Uterus (tissue), 4 donors: ENCODE results near the gene MAP3K19. TPM values are rescaled to one million over a fixed set of nuclear protein-coding genes. Genes with fewer than 3 reads are reported as not detected.
"Not testable (repeated sequence)": the region's sequence is repeated elsewhere in the genome, so short reads cannot be mapped to it uniquely, and the experiment has no call there.

Source experiments
- DNase-seq, 2 donors: peaks; one replicate each; pipeline ENCODE4 v3.0.0-alpha.2; 2019 to 2020
- H3K27ac ChIP-seq, 2 donors: fragments of 200-600 bp; sonication (generic); 1 replicate in 1 of 2; 2 replicates in 1 of 2; pipeline ENCODE4 v1.5.1; 2016 to 2018
- H3K27me3 ChIP-seq, 2 donors: fragments of 200-600 bp; sonication (generic); one replicate each; pipeline ENCODE4 v1.5.1; 2018 to 2019; ENCODE audit warnings: control low read depth in 1 of 2
- H3K36me3 ChIP-seq, 2 donors: fragments of 200-600 bp; sonication (generic); one replicate each; pipeline ENCODE4 v1.5.1; 2019; ENCODE audit warnings: control low read depth in 1 of 2
- H3K4me1 ChIP-seq, 2 donors: fragments of 200-600 bp; sonication (generic); one replicate each; pipeline ENCODE4 v1.5.1; 2018 to 2019; ENCODE audit warnings: control low read depth in 1 of 2
- H3K4me3 ChIP-seq, 2 donors: fragments of 200-600 bp; sonication (generic); 1 replicate in 1 of 2; 2 replicates in 1 of 2; pipeline ENCODE4 v1.5.1; 2018 to 2019; ENCODE audit warnings: mild to moderate bottlenecking in 1 of 2
- H3K9me3 ChIP-seq, 2 donors: fragments of 200-600 bp; sonication (generic); one replicate each; pipeline ENCODE4 v1.5.1; 2019; ENCODE audit warnings: control low read depth in 1 of 2
- POLR2A ChIP-seq, 2 donors: fragments of 450-650 bp; IDR thresholded peaks; one replicate each; pipeline ENCODE4 v1.6.1; 2016; ENCODE audit warnings: antibody characterized with exemption in 2 of 2, mild to moderate bottlenecking in 1 of 2, moderate library complexity in 1 of 2
- intact Hi-C: fragments of 100-400 bp; cut with DNase I; formaldehyde crosslinking; loops from one replicate; pipeline ENCODE4 v1.15.1; 2023; ENCODE audit warnings: low total_unique reads
- total RNA-seq, 4 donors: library from RNA; depleted of rRNA in 3 of 4; stranded (reverse); fragments of >200 nt in 3 of 4; gene quantifications; one replicate each; pipeline versions ENCODE4 v1.1.0 to v1.2.4, GENCODE V29; 2014 to 2023
- TF ChIP-seq, protein P1 (sequence below), 4 experiments: fragments of 200-600 bp in 2 of 4; fragments of 450-650 bp in 2 of 4; sonication (generic) in 2 of 4; IDR thresholded peaks; one replicate each; pipeline ENCODE4 v1.5.1; 2016 to 2019; ENCODE audit warnings: antibody characterized with exemption in 4 of 4, mild to moderate bottlenecking in 2 of 4, moderate library complexity in 1 of 4
- donor health status: DM: yes; HTN: yes; CAD: no.

MAP3K19 gene
- total RNA-seq, 4 donors from 2014 or later = 0.40 to 3.8 (median 2.1) TPM; not detected in 1

DNA sequence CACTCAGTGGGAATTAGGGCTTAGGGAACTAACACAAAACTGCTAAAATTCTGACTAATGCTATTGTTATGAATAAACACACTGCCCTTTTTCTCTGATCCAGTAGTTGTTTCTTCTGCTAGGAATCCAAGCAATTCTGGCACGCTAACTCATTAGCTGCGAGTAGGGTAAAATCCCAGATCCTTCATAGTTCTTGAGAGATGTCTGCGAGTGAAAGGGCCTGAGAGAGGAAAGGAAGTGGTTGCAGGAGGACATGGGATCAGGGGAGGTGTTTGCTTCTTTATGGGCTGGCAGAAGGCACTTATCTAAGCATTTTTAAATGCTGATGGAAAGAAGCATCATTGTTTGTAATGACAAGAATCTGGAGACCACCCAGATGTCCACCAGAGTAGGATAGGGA is 9.4 kb downstream of the MAP3K19 start:
- no peak for TF ChIP-seq POLR2A (IDR thresholded peaks at IDR 0.05)
- TF ChIP-seq, protein P1, sequence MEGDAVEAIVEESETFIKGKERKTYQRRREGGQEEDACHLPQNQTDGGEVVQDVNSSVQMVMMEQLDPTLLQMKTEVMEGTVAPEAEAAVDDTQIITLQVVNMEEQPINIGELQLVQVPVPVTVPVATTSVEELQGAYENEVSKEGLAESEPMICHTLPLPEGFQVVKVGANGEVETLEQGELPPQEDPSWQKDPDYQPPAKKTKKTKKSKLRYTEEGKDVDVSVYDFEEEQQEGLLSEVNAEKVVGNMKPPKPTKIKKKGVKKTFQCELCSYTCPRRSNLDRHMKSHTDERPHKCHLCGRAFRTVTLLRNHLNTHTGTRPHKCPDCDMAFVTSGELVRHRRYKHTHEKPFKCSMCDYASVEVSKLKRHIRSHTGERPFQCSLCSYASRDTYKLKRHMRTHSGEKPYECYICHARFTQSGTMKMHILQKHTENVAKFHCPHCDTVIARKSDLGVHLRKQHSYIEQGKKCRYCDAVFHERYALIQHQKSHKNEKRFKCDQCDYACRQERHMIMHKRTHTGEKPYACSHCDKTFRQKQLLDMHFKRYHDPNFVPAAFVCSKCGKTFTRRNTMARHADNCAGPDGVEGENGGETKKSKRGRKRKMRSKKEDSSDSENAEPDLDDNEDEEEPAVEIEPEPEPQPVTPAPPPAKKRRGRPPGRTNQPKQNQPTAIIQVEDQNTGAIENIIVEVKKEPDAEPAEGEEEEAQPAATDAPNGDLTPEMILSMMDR (IDR thresholded peaks at IDR 0.05) = no peak
- Histone ChIP-seq H3K4me3 (no peak overlapping the region), H3K9me3 (no peaks in the 10 kb centered on the region), H3K36me3 (no peaks in the 10 kb centered on the region), H3K27ac (no peak overlapping the region), H3K4me1 (no peaks in the 10 kb centered on the region), H3K27me3 (no peaks in the 10 kb centered on the region)
- intact Hi-C loops = no loop called here
- DNase-seq = no peak

DNA sequence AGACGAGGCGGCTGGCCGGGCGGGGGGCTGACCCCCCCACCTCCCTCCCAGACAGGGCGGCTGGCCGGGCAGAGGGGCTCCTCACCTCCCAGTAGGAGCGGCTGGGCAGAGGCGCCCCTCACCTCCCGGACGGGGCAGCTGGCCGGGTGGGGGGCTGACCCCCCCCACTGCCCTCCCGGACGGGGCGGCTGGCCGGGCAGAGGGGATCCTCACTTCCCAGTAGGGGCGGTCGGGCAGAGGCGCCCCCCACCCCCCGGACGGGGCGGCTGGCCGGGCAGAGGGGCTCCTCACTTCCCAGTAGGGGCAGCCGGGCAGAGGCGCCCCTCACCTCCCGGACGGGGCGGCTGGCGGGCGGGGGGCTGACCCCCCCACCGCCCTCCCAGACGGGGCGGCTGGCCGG is 14.0 kb downstream of the MAP3K19 start:
- H3K27ac ChIP-seq, DNase-seq, H3K4me3 ChIP-seq, intact Hi-C loops, H3K36me3 ChIP-seq, H3K27me3 ChIP-seq, H3K9me3 ChIP-seq, H3K4me1 ChIP-seq: not testable (repeated sequence)

DNA sequence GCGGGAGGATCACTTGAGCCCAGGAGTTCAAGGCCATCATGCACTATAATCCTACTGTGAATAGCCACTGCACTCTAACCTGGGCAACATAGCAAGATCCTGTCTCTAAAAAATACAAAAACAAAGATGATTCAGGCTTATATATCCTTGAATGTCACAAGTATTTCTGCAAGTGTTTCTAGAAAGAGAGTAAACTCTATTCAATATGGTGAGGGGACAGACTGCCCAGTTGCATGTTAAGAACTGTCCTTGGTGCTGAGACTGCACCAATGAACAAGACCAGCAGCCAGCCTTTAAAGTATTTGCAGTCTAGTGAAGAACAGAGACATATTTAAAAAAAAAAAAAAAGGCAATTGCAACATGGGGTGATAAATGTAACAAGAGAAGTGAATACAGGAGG is 16.4 kb downstream of the MAP3K19 start:
- Histone ChIP-seq H3K27ac (no peak overlapping the region), H3K4me1 (no peaks in the 10 kb centered on the region), H3K27me3 (no peaks in the 10 kb centered on the region), H3K9me3 (no peaks in the 10 kb centered on the region), H3K4me3 (no peak overlapping the region), H3K36me3 (no peaks in the 10 kb centered on the region)
- TF ChIP-seq POLR2A (IDR thresholded peaks at IDR 0.05) = no peak
- TF ChIP-seq, protein P1 (IDR thresholded peaks at IDR 0.05) = no peak
- intact Hi-C loops = no loop called here
- no peak for DNase-seq

DNA sequence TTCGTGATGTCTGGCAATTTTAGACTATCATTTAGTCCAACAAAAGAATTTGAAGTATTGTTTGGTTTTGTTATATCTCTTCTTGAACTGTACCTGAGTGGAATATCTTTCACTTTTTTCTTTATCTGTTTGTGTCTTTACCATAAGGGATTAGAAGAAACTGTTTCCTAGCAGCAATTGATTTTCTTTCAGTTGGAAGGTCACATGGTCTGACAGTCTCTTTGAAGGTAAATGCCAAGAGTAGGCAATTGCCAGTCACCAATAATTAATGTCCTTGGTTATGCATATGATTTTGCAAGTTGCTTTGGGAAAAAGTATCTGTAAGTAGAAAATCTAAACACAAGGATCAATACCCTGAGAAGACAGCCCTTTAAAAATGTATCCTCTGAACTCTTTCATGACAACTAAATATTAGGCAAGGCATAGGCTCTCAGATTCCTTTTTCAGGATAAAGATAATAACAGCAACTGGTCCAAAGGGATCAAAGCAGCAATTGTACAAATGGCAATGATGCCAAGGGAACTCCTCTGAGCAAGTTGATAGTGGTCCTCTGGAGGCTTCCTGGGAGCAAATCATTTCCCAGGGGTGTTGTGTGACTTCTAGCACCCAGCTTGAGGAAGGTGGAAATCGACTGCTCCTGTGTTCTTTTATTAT is 17.6 kb downstream of the MAP3K19 start:
- H3K27me3 ChIP-seq = no peaks in the 10 kb centered on the region
- TF ChIP-seq POLR2A (IDR thresholded peaks at IDR 0.05) = no peak
- TF ChIP-seq, protein P1 (IDR thresholded peaks at IDR 0.05) = no peak
- intact Hi-C loops = no loop called here
- no peak for DNase-seq
- no peaks in the 10 kb centered on the region for H3K4me1 ChIP-seq
- no peaks in the 10 kb centered on the region for H3K36me3 ChIP-seq
- H3K9me3 ChIP-seq = no peaks in the 10 kb centered on the region
- no peak overlapping the region for H3K4me3 ChIP-seq
- no peak overlapping the region for H3K27ac ChIP-seq

DNA sequence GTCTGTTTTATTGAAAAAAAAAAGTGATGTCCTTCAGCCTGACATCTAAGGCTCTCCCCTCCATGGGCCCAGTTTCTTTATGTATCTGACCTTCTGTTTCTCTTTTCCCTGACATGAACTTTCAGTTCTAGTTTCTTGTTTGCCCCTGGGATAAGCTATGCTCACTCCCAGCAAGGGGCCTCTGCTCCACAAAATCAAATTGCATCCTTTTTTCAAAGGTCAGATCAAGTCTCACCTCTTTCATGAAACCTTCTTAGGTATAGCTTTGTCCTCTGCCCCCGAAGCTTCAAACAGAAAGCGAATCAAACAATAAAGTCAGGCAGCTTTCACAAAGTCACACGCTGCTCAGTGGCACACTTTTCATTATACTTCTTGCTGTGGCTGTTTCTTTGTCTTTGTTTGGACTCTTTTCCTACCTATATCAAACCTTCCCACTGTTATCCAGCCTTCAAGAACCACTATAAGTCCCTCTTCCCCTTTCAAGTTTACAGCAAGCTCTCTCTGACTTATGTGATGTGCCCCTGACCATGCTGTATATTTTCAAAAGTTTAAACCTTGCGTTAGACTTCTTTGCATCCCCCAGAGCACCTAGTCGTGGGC is 23.3 kb downstream of the MAP3K19 start:
- intact Hi-C loops = no loop called here
- no peak for DNase-seq
- Histone ChIP-seq H3K27ac (no peak overlapping the region), H3K4me1 (no peaks in the 10 kb centered on the region), H3K27me3 (no peaks in the 10 kb centered on the region), H3K4me3 (no peak overlapping the region), H3K36me3 (no peaks in the 10 kb centered on the region), H3K9me3 (no peaks in the 10 kb centered on the region)
- TF ChIP-seq POLR2A (IDR thresholded peaks at IDR 0.05) = no peak
- TF ChIP-seq, protein P1 (IDR thresholded peaks at IDR 0.05) = no peak
